K562 (cell line): Measurements from ENCODE around the gene FAM114A1. TPM values are rescaled to one million over a fixed set of nuclear protein-coding genes. Genes with fewer than 3 reads are reported as not detected.
A peak's percentile ranks its signal among the peaks of the same experiment; 100 is the strongest.

Source experiments
- BHLHE40 ChIP-seq: IDR thresholded peaks from 2 replicates; pipeline ENCODE4 v1.6.1; 2011; ENCODE audit warnings: low read length, improper control_type of control experiment
- FOXM1 ChIP-seq, 2 experiments: fragments of 450-650 bp in 1 of 2; sonication (generic) in 1 of 2; formaldehyde crosslinking in 1 of 2; IDR thresholded peaks; 2 replicates each; pipeline versions ENCODE4 v1.6.1 to v1.9.0; 2017 to 2022; ENCODE audit warnings: low read depth in 2 of 2, mild to moderate bottlenecking in 2 of 2, missing genetic modification reagents in 1 of 2, moderate library complexity in 1 of 2
- MGA ChIP-seq: fragments of 450-650 bp; IDR thresholded peaks from 2 replicates; pipeline ENCODE4 v1.6.1; 2016; ENCODE audit warnings: mild to moderate bottlenecking, moderate library complexity
- NCOR1 ChIP-seq: fragments of 450-650 bp; IDR thresholded peaks from 2 replicates; pipeline ENCODE4 v1.6.1; 2016; ENCODE audit warnings: mild to moderate bottlenecking, moderate library complexity
- NFXL1 ChIP-seq: fragments of 450-650 bp; formaldehyde crosslinking; IDR thresholded peaks from 2 replicates; pipeline ENCODE4 v1.4.0; 2021; ENCODE audit warnings: mild to moderate bottlenecking
- SMARCE1 ChIP-seq: fragments of 450-650 bp; IDR thresholded peaks from 2 replicates; pipeline ENCODE4 v1.7.1; 2016; ENCODE audit warnings: mild to moderate bottlenecking
- TEAD4 ChIP-seq, 2 experiments: sonication (generic) in 1 of 2; formaldehyde crosslinking in 1 of 2; IDR thresholded peaks; 2 replicates each; pipeline versions ENCODE4 v1.6.1 to v1.8.0; 2012 to 2022; ENCODE audit warnings: borderline replicate concordance in 1 of 2, inconsistent platforms in 1 of 2, low read length in 1 of 2, mild to moderate bottlenecking in 1 of 2, missing genetic modification reagents in 1 of 2
- TFAP4 ChIP-seq: sonication (generic); formaldehyde crosslinking; IDR thresholded peaks from 2 replicates; pipeline ENCODE4 v1.8.0; 2022; ENCODE audit warnings: missing genetic modification reagents, mild to moderate bottlenecking, moderate library complexity, borderline replicate concordance
- ZC3H8 ChIP-seq: fragments of 450-650 bp; IDR thresholded peaks from 2 replicates; pipeline ENCODE4 v1.6.1; 2017
- ZNF280A ChIP-seq: fragments of 450-650 bp; IDR thresholded peaks from 2 replicates; pipeline ENCODE4 v1.6.1; 2018; ENCODE audit warnings: mild to moderate bottlenecking, low read depth; ENCODE audit not compliant: partially characterized antibody
- ZNF644 ChIP-seq: fragments of 200-800 bp; sonication (Bioruptor generic); IDR thresholded peaks from 2 replicates; pipeline ENCODE4 v1.6.1; 2016; ENCODE audit warnings: low read depth, missing genetic modification characterization, missing compliant biosample characterization
- polyA plus RNA-seq, 8 experiments: library from polyadenylated mRNA; depleted of rRNA in 4 of 8; stranded (reverse) in 5 of 8; unstranded in 3 of 8; fragments of >200 nt; fragmentation: Nextera tagmentation in 2 of 8; fragmentation: Illumina TruSeq in 1 of 8; extraction: Ambion mirVana in 2 of 8; extraction: Trizol in 1 of 8; gene quantifications; 2 replicates each; pipeline versions ENCODE4 v1.2.1 to v1.2.3, GENCODE V29; 2011 to 2014; ENCODE audit warnings: inconsistent platforms in 1 of 8, missing spikeins in 1 of 8
- total RNA-seq, 7 experiments: library from RNA; depleted of rRNA in 6 of 7; stranded (reverse); fragments of >200 nt in 6 of 7; fragmentation: Illumina TruSeq in 2 of 7; extraction: Trizol in 2 of 7; gene quantifications; 2 replicates each; pipeline versions ENCODE4 v1.2.1 to v1.2.3, GENCODE V29; 2011 to 2021; ENCODE audit warnings: low replicate concordance in 1 of 7

FAM114A1 gene
- total and polyA plus RNA-seq, 9 of the 15 experiments (the other 6 are each of a cell fraction or from before 2014, with no cell fraction given): 1.8 to 12.0 (median 4.3) TPM

- TF ChIP-seq ZC3H8: no peak
- TF ChIP-seq TFAP4 (CRISPR knock-in tag): peak; percentile 10; the same call in 1 of the 2 replicates
- TF ChIP-seq ZNF644 (tag): no peak
- TF ChIP-seq SMARCE1: peak; percentile 34; the same call in 1 of the 2 replicates
- no peak for TF ChIP-seq BHLHE40
- TF ChIP-seq TEAD4 (IDR thresholded peaks at IDR 0.05; ENCODE audit: low read length): peak; percentile 79
- TF ChIP-seq TEAD4 (CRISPR knock-in tag; IDR thresholded peaks at IDR 0.05; ENCODE audit: borderline replicate concordance): no peak
- no peak for TF ChIP-seq ZNF280A
- peak; percentile 49; the same call in 1 of the 2 replicates for TF ChIP-seq NCOR1
- no peak for TF ChIP-seq NFXL1 (CRISPR knock-in tag)
- TF ChIP-seq FOXM1 (IDR thresholded peaks at IDR 0.05; ENCODE audit: low read depth): peak; percentile 77
- no peak for TF ChIP-seq FOXM1 (CRISPR knock-in tag; IDR thresholded peaks at IDR 0.05; ENCODE audit: low read depth)
- no peak for TF ChIP-seq MGA
Observed at GRCh38 chr4:38905652-38906385, 38.2 kb downstream of the FAM114A1 start (continued).
